Heart right ventricle (tissue), 16 donors: ENCODE measurements around the gene NT5C2. TPM values are rescaled to one million over a fixed set of nuclear protein-coding genes. Genes with fewer than 3 reads are reported as not detected.
"Not testable (repeated sequence)": the region's sequence is repeated elsewhere in the genome, so short reads cannot be mapped to it uniquely, and the experiment has no call there.

Experiments used
- ATAC-seq, 8 donors: fragments of 200-7000 bp; cut with Tn5 transposase; one replicate each; pipeline ENCODE4 v1.9.1; 2020; ENCODE audit warnings: mild to moderate bottlenecking in 8 of 8, moderate library complexity in 8 of 8, moderate number of reproducible peaks in 1 of 8
- DNase-seq, 2 donors: peaks; one replicate each; pipeline ENCODE4 v3.0.0-alpha.2; 2020
- H3K27ac ChIP-seq, 10 donors: fragments of 200-600 bp; sonication (generic) in 2 of 10; one replicate each; pipeline versions ENCODE4 v1.5.0 to v1.8.0; 2020 to 2022; ENCODE audit warnings: mild to moderate bottlenecking in 3 of 10
- H3K27me3 ChIP-seq, 7 donors: fragments of 200-600 bp; one replicate each; pipeline ENCODE4 v1.8.0; 2021 to 2022; ENCODE audit warnings: mild to moderate bottlenecking in 2 of 7
- H3K36me3 ChIP-seq, 9 donors: fragments of 200-600 bp; sonication (generic) in 1 of 9; one replicate each; pipeline versions ENCODE4 v1.5.0 to v1.8.0; 2020 to 2022; ENCODE audit warnings: mild to moderate bottlenecking in 2 of 9
- H3K4me1 ChIP-seq, 9 donors: fragments of 200-600 bp; sonication (generic) in 1 of 9; one replicate each; pipeline versions ENCODE4 v1.5.0 to v1.8.0; 2020 to 2022; ENCODE audit warnings: mild to moderate bottlenecking in 4 of 9
- H3K4me3 ChIP-seq, 10 donors: fragments of 200-600 bp; sonication (generic) in 2 of 10; one replicate each; pipeline versions ENCODE4 v1.5.0 to v1.8.0; 2020 to 2022; ENCODE audit warnings: mild to moderate bottlenecking in 7 of 10, moderate library complexity in 2 of 10
- H3K9me3 ChIP-seq, 11 donors: fragments of 200-600 bp in 10 of 11; sonication (generic) in 2 of 11; one replicate each; pipeline versions ENCODE4 v1.5.0 to v1.8.0; 2013 to 2022; ENCODE audit warnings: mild to moderate bottlenecking in 2 of 11, control low read depth in 1 of 11, moderate library complexity in 1 of 11
- CTCF ChIP-seq, 9 donors: fragments of 200-600 bp; sonication (generic) in 2 of 9; IDR thresholded peaks; one replicate each; pipeline versions ENCODE4 v1.5.0 to v1.8.0; 2021 to 2022; ENCODE audit warnings: antibody characterized with exemption in 9 of 9, mild to moderate bottlenecking in 5 of 9, moderate library complexity in 1 of 9
- WGBS, 2 donors: extraction: QIAGEN DNeasy Blood & Tissue Kit; methylation state at CpG; one replicate each; pipeline ENCODE4 v1.1.7; 2013; ENCODE audit warnings: inconsistent platforms in 1 of 2; 5-methylcytosine and 5-hydroxymethylcytosine counted together
- intact Hi-C, 10 donors: fragments of 100-400 bp; cut with DNase I; formaldehyde crosslinking; loops; one replicate each; pipeline versions ENCODE4 v1.11.1 to v1.14.2; 2022
- polyA plus RNA-seq, 2 donors: library from polyadenylated mRNA; stranded (reverse); fragments of 200-250 nt; gene quantifications; one replicate each; pipeline ENCODE4 v1.2.3, GENCODE V29; 2013
- total RNA-seq, 10 donors: library from RNA; stranded (reverse); fragmentation: NEBNext Ultra II Directional in 3 of 10; extraction: Animal tissue kit (Norgen Biotek cat#: 25700) in 3 of 10; gene quantifications; one replicate each; pipeline versions ENCODE4 v1.2.1 to v1.2.4, GENCODE V29; 2021 to 2023
- donor health status: Arrhythmogenic right ventricular cardiomyopathy.
- donor health status: ischemic (EF 13 %, LVEDD 7.1; RV severe dilation, severe dysfunction).
- donor health status: healthy with polysubstance abuse.
- donor health status: DM: no; HTN: yes; CAD: no.
- donor health status: DM: no; HTN: no; CAD: no.
- donor health status: ischemic (EF 25% LVEDD 6.9; RV normal size, moderate dysfunction).
- donor health status: ischemic (EF 25% LVEDD 5.7; RV mildly dilated, moderate dysfunction).
- donor health status: healthy.
- donor health status: DM: yes; HTN: yes; CAD: no.
- donor health status: Ischemic cardiomyopathy.
- donor health status: ischemic (EF 35%, LVEDD 5.7; RV mildly dilated, moderate dysfunction).
- donor health status: nonischemic (EF 11% LVEDD 7.7; RV severe dilation, severe dysfunction).
- donor health status: DM: yes; HTN: yes; CAD: no.
- donor health status: PGD.
- donor health status: ischemic (EF 29% LVEDD 5.4; RV normal size, mild dysfunction).
- donor health status: nonischemic (EF 23%, LVEDD 6.1; RV moderate dilation, normal function).

NT5C2 gene
- total and polyA plus RNA-seq, 12 donors = 23.9 to 88.2 (median 53.5) TPM

DNA sequence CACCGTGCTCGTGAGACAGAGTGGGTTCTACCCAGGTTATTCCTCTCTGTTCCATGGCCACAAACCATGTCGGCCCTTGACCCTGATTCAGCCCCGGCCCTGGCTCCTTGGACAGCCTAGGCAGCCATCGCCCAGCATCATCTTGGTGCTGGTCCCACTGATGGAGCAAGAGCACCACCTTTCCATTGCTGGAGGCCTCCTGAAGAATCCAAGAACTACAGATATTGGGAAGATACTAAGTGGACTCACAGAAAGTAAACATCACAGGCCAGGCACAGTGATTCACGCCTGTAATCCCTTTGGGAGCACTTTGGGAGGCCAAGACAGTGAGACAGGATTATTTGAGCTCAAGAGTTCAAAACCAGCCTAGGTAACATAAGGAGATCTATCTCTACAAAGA is 125.1 kb downstream of the NT5C2 start:
- H3K4me3 ChIP-seq = no peak overlapping the region
- peaks cover 0 to 19% (median 3%) of the 10 kb centered on the region in 9 donors for H3K4me1 ChIP-seq
- TF ChIP-seq CTCF (IDR thresholded peaks at IDR 0.05) = no peak
- intact Hi-C loops = loop anchor here (2.0 to 10.0 kb wide), 8 partner anchors 151 to 343 kb away; partner anchors contain the start of genes CNNM2 (in 5 of the 10) and CYP17A1 (in 5 of the 10)
- H3K27ac ChIP-seq = no peak overlapping the region
- H3K27me3 ChIP-seq = no peaks in the 10 kb centered on the region
- ATAC-seq (no peak), DNase-seq (no peak)
- peaks cover 0 to 30% (median 0%) of the 10 kb centered on the region in 9 donors for H3K36me3 ChIP-seq
- no peaks in the 10 kb centered on the region for H3K9me3 ChIP-seq
- 89 to 90% methylated on average over 6 of the region's 6 CpGs for WGBS, 2 donors

- DNase-seq (no peak), ATAC-seq (no peak)
- Histone ChIP-seq H3K27me3 (no peaks in the 10 kb centered on the region), H3K9me3 (no peaks in the 10 kb centered on the region), H3K4me3 (no peak overlapping the region), H3K36me3 (peaks cover 0 to 26% (median 0%) of the 10 kb centered on the region in 9 donors), H3K27ac (no peak overlapping the region), H3K4me1 (peaks cover 0 to 19% (median 3%) of the 10 kb centered on the region in 9 donors)
- TF ChIP-seq CTCF (IDR thresholded peaks at IDR 0.05) = no peak
- WGBS, 2 donors = 95 to 96% methylated on average over 2 of the region's 2 CpGs
- intact Hi-C loops = loop anchor here (5.0 to 10.0 kb wide), 7 partner anchors 150 to 343 kb away; partner anchors contain the start of genes CNNM2 (in 5 of the 10) and CYP17A1 (in 5 of the 10)
These were observed 125.6 kb downstream of the NT5C2 start for GRCh38 chr10:103067484-103067883.

GRCh38 chr10:103067099-103067477 is 126.0 kb downstream of the NT5C2 start:
- intact Hi-C loops = loop anchor here (5.0 to 10.0 kb wide), 7 partner anchors 150 to 342 kb away; partner anchors contain the start of genes CNNM2 (in 5 of the 10) and CYP17A1 (in 5 of the 10)
- 92% methylated on average over 4 of the region's 4 CpGs for WGBS, 2 donors
- not testable (repeated sequence) for DNase-seq, ATAC-seq, H3K9me3 ChIP-seq, H3K27me3 ChIP-seq, H3K27ac ChIP-seq, H3K4me3 ChIP-seq
- peaks cover 0 to 19% (median 3%) of the 10 kb centered on the region in 9 donors for H3K4me1 ChIP-seq
- peaks cover 0 to 24% (median 0%) of the 10 kb centered on the region in 9 donors for H3K36me3 ChIP-seq

- no peaks in the 10 kb centered on the region for H3K27me3 ChIP-seq
- 90 to 92% methylated on average over 16 of the region's 16 CpGs for WGBS, 2 donors
- no peak overlapping the region for H3K27ac ChIP-seq
- no peak overlapping the region for H3K4me3 ChIP-seq
- no peak for DNase-seq
- H3K9me3 ChIP-seq = no peaks in the 10 kb centered on the region
- ATAC-seq = no peak
- peaks cover 0 to 19% (median 3%) of the 10 kb centered on the region in 9 donors for H3K4me1 ChIP-seq
- intact Hi-C loops = loop anchor here (5.0 to 10.0 kb wide), 7 partner anchors 149 to 342 kb away; partner anchors contain the start of genes CNNM2 (in 5 of the 10) and CYP17A1 (in 5 of the 10)
- TF ChIP-seq CTCF (IDR thresholded peaks at IDR 0.05) = no peak
- H3K36me3 ChIP-seq = peaks cover 0 to 18% (median 0%) of the 10 kb centered on the region in 9 donors
These were observed 126.7 kb downstream of the NT5C2 start for GRCh38 chr10:103066141-103067098.
